Psoas muscle (tissue), 8 donors: ENCODE measurements around the gene RNF207. TPM values are rescaled to one million over a fixed set of nuclear protein-coding genes. Genes with fewer than 3 reads are reported as not detected.

ENCODE experiments used
- ATAC-seq, 4 donors: fragments of 200-7000 bp; cut with Tn5 transposase; one replicate each; pipeline ENCODE4 v1.9.1; 2020; ENCODE audit warnings: moderate library complexity in 3 of 4, mild to moderate bottlenecking in 2 of 4
- DNase-seq, 2 donors: peaks; one replicate each; pipeline ENCODE4 v3.0.0-alpha.2; 2020
- H3K27ac ChIP-seq: fragments of 200-600 bp; one replicate; pipeline ENCODE4 v1.8.0; 2022
- H3K27me3 ChIP-seq, 3 donors: fragments of 200-600 bp in 1 of 3; one replicate each; pipeline versions ENCODE4 v1.6.1 to v1.8.0; 2013 to 2022; ENCODE audit warnings: low read length in 2 of 3, mild to moderate bottlenecking in 2 of 3, moderate library complexity in 1 of 3; ENCODE audit not compliant: insufficient read depth in 3 of 3
- H3K36me3 ChIP-seq, 2 donors: fragments of 200-600 bp in 1 of 2; one replicate each; pipeline versions ENCODE4 v1.6.1 to v1.8.0; 2013 to 2022; ENCODE audit warnings: low read depth in 1 of 2, mild to moderate bottlenecking in 1 of 2, moderate library complexity in 1 of 2; ENCODE audit not compliant: insufficient read depth in 1 of 2
- H3K4me1 ChIP-seq: fragments of 200-600 bp; one replicate; pipeline ENCODE4 v1.8.0; 2022
- H3K4me3 ChIP-seq: fragments of 200-600 bp; one replicate; pipeline ENCODE4 v1.8.0; 2022; ENCODE audit warnings: mild to moderate bottlenecking
- H3K9me3 ChIP-seq: fragments of 200-600 bp; one replicate; pipeline ENCODE4 v1.8.0; 2022
- CTCF ChIP-seq: fragments of 200-600 bp; IDR thresholded peaks from one replicate; pipeline ENCODE4 v1.8.0; 2022; ENCODE audit warnings: antibody characterized with exemption
- WGBS, 3 donors: extraction: QIAGEN DNeasy Blood & Tissue Kit; methylation state at CpG; one replicate each; pipeline versions ENCODE4 v1.1.6 to v1.1.7; 2013; 5-methylcytosine and 5-hydroxymethylcytosine counted together
- intact Hi-C, 2 donors: fragments of 100-400 bp; cut with DNase I; formaldehyde crosslinking; loops; one replicate each; pipeline versions ENCODE4 v1.11.0 to v1.14.2; 2022
- polyA plus RNA-seq, 3 donors: library from polyadenylated mRNA; stranded (reverse); fragments of 200-250 nt; gene quantifications; one replicate each; pipeline ENCODE4 v1.2.3, GENCODE V29; 2013
- total RNA-seq, 4 donors: library from RNA; stranded (reverse); fragmentation: NEBNext Ultra II Directional in 2 of 4; extraction: Animal tissue kit (Norgen Biotek cat#: 25700) in 2 of 4; gene quantifications; one replicate each; pipeline versions ENCODE4 v1.2.1 to v1.2.4, GENCODE V29; 2021 to 2023
- donor health status: healthy with polysubstance abuse.
- donor health status: DM: no; HTN: no; CAD: no; lungs with moderate emphysema.
- donor health status: Bipolar disorder and iron deficiency.
- donor health status: healthy.
- donor health status: DM: yes; HTN: yes; CAD: no.
- donor health status: DM: no; HTN: no; CAD: no.
- donor health status: DM: no; HTN: no; CAD: no.
- donor health status: DM: yes; HTN: yes; CAD: no.

The RNF207 gene
- total and polyA plus RNA-seq, 7 donors = 2.5 to 13.6 (median 4.0) TPM

GRCh38 chr1:6199298-6200187, 6.4 kb upstream of the RNF207 start, which contains the start of gene RPL22:
RPL22 (minus strand) TSS chr1:6199595; CDS start chr1:6199573, 22 bp downstream.
- peaks cover 11% of the 10 kb centered on the region for H3K4me1 ChIP-seq
- peak within 1 kb of the TSS; percentile 83 for H3K4me3 ChIP-seq
- no peaks in the 10 kb centered on the region for H3K9me3 ChIP-seq
- peaks cover 6 to 32% of the 10 kb centered on the region in 2 donors for H3K36me3 ChIP-seq
- H3K27ac ChIP-seq = peak within 1 kb of the TSS; percentile 79
- no peak for TF ChIP-seq CTCF
- H3K27me3 ChIP-seq = no peaks in the 10 kb centered on the region
- peak; percentile 98 to 99 (median 98) for ATAC-seq
- WGBS, 3 donors = 1% methylated on average over 49 to 53 of the region's 53 CpGs
- intact Hi-C loops = no loop called here
- peak; percentile 98 to 99 for DNase-seq

- no peaks in the 10 kb centered on the region for H3K9me3 ChIP-seq
- 47 to 54% (median 47%) methylated on average over 10 of the region's 10 CpGs for WGBS, 3 donors
- H3K27me3 ChIP-seq = no peaks in the 10 kb centered on the region
- peak overlapping the region; percentile 79 for H3K27ac ChIP-seq
- peaks cover 6 to 24% of the 10 kb centered on the region in 2 donors for H3K36me3 ChIP-seq
- H3K4me1 ChIP-seq = peaks cover 11% of the 10 kb centered on the region
- TF ChIP-seq CTCF = no peak
- peak overlapping the region; percentile 83 for H3K4me3 ChIP-seq
- intact Hi-C loops = no loop called here
- DNase-seq (no peak), ATAC-seq (no peak)
Observed at GRCh38 chr1:6200188-6200809, 5.6 kb upstream of the RNF207 start.

- H3K27ac ChIP-seq = no peak overlapping the region
- H3K36me3 ChIP-seq = peaks cover 0 to 5% of the 10 kb centered on the region in 2 donors
- H3K27me3 ChIP-seq = no peaks in the 10 kb centered on the region
- no peak overlapping the region for H3K4me3 ChIP-seq
- ATAC-seq (no peak), DNase-seq (no peak)
- intact Hi-C loops = no loop called here
- no peaks in the 10 kb centered on the region for H3K9me3 ChIP-seq
- no peak for TF ChIP-seq CTCF
- peaks cover 22% of the 10 kb centered on the region for H3K4me1 ChIP-seq
- WGBS, 3 donors = 88 to 91% (median 89%) methylated on average over 7 of the region's 7 CpGs
Observed at GRCh38 chr1:6202256-6202655, 3.7 kb upstream of the RNF207 start.

GRCh38 chr1:6206520-6206855, 569 bp downstream of the RNF207 start:
- H3K27me3 ChIP-seq = no peaks in the 10 kb centered on the region
- intact Hi-C loops = loop anchor here in 1 of 2 donors (5.0 kb wide), 1 partner anchor 36 kb away; the partner anchor contains the start of gene HES3
- H3K4me3 ChIP-seq = peak overlapping the region; percentile 76
- ATAC-seq (peak in 1 of 4 donors; percentile 3), DNase-seq (no peak)
- WGBS, 3 donors = 12 to 13% (median 12%) methylated on average over 20 to 25 of the region's 25 CpGs
- peaks cover 19% of the 10 kb centered on the region for H3K4me1 ChIP-seq
- H3K27ac ChIP-seq = peak overlapping the region; percentile 69
- TF ChIP-seq CTCF = no peak
- no peaks in the 10 kb centered on the region for H3K9me3 ChIP-seq
- no peaks in the 10 kb centered on the region for H3K36me3 ChIP-seq
